GM18873 (cell line): ENCODE measurements around the gene PWWP2B.

Source experiments
- ATAC-seq: cut with Tn5 transposase; IDR thresholded peaks from one replicate; pipeline ENCODE4 v1.9.1; 2021; ENCODE audit warnings: mild to moderate bottlenecking, moderate library complexity, moderate number of reproducible peaks; ENCODE audit not compliant: unreplicated experiment, low FRiP score

PWWP2B gene

GRCh38 chr10:132454296-132455198, 57.5 kb downstream of the PWWP2B start:
- no peak for ATAC-seq

- ATAC-seq = no peak
Observed at GRCh38 chr10:132455441-132455971, 58.5 kb downstream of the PWWP2B start.

- ATAC-seq = no peak
Observed at GRCh38 chr10:132455986-132456847, 59.2 kb downstream of the PWWP2B start.

- no peak for ATAC-seq
Observed at GRCh38 chr10:132456881-132457280, 59.9 kb downstream of the PWWP2B start.

- ATAC-seq = no peak
Observed at GRCh38 chr10:132457328-132458070, 60.5 kb downstream of the PWWP2B start.

GRCh38 chr10:132458071-132458585, 61.1 kb downstream of the PWWP2B start:
- ATAC-seq = no peak

- ATAC-seq = no peak
Observed at GRCh38 chr10:132458586-132459300, 61.7 kb downstream of the PWWP2B start.

GRCh38 chr10:132459301-132460003, 62.5 kb downstream of the PWWP2B start:
- no peak for ATAC-seq

- ATAC-seq = no peak
Observed at GRCh38 chr10:132460071-132460470, 63.1 kb downstream of the PWWP2B start.

GRCh38 chr10:132460691-132461090, 63.7 kb downstream of the PWWP2B start:
- no peak for ATAC-seq

GRCh38 chr10:132461103-132461682, 64.2 kb downstream of the PWWP2B start:
- ATAC-seq = no peak

GRCh38 chr10:132461683-132462231, 64.8 kb downstream of the PWWP2B start:
- ATAC-seq = no peak

- ATAC-seq = no peak
Observed at GRCh38 chr10:132462463-132463332, 65.7 kb downstream of the PWWP2B start.

- no peak for ATAC-seq
Observed at GRCh38 chr10:132463333-132464255, 66.6 kb downstream of the PWWP2B start.

GRCh38 chr10:132464256-132465192, 67.5 kb downstream of the PWWP2B start:
- no peak for ATAC-seq
